GM12892 (cell line): ENCODE results near the gene NKD2.

Experiments
- POLR2A ChIP-seq: IDR thresholded peaks from 2 replicates; pipeline ENCODE4 v1.6.1; 2011; ENCODE audit warnings: low read depth, low read length, control low read depth
- POLR2AphosphoS5 ChIP-seq: IDR thresholded peaks from 2 replicates; pipeline ENCODE4 v1.6.1; 2011; ENCODE audit warnings: low read depth, low read length, control low read depth
- TAF1 ChIP-seq: IDR thresholded peaks from 2 replicates; pipeline ENCODE4 v1.6.1; 2011; ENCODE audit warnings: low read depth, mild to moderate bottlenecking, control low read depth, low read length, borderline replicate concordance

DNA sequence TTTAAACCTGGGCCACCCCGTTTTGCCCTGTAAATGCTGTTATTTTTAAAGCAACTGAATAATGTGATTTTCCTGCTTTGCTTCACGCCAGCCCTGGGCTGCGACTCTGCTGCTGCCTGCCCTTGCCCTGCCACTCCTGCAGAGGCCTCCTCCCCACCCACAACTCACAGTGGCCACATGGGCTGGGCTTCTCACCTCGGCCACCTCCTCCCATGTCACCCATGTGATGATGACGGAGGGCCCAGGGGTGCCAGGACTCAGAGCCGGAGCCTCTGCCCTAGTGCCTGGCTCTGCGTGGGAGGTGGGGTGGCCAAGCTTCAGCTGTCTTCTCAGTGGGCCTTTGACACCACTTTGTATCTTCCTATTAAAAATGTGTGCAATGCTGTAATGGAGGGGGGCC is 48.1 kb upstream of the NKD2 start:
- TF ChIP-seq POLR2A (no peak), POLR2AphosphoS5 (no peak), TAF1 (no peak)
